ENCODE measurements around the gene PRRX2. TPM values are rescaled to one million over a fixed set of nuclear protein-coding genes. Genes with fewer than 3 reads are reported as not detected.

The PRRX2 gene
- total and polyA plus RNA-seq, 2 experiments from 2014 or later: 5.8 to 8.3 TPM

DNA sequence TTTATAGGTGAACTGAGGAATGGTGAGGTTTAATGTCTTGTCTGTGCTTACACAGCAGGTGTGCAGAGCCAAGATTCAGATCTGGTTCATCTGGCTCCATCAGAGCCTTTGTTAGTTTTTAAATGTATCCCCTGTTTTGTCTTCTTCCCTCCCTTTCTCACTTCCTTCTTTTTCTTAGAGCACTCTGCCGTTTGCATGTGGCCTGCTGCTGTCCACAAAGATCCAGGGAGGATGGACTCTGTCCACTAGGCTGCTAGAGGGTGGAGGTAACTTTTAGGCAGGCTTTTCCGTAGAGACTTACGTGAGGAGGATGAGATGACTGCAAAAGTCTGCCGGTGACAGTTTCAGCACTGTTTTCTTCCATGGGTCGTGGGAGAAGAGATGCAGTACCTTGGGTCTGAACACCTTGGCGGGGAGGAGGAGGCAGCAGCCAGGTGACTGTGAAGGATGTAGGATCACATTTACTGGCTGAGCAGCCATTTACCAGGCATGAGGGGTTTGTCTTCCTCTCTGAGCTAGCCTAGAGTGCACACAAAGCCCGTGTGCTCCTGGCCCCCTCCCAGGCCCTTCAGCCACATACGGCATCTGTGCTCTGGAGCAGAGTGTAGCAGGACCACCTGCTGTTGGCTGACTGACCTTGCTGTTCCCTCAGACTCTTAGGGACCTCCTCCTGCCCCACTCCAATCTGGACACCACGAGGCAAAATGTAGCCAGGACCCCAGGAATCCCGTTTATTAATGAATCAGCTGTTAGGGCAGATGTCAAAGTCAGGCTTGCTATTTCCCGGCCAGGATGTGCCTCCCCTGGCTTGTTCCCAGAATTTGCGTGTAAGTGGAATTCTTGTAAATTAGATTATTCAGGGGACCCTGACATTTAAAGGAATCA lies 37.6 kb upstream of the PRRX2 start (continued):
- TF ChIP-seq, protein P1, sequence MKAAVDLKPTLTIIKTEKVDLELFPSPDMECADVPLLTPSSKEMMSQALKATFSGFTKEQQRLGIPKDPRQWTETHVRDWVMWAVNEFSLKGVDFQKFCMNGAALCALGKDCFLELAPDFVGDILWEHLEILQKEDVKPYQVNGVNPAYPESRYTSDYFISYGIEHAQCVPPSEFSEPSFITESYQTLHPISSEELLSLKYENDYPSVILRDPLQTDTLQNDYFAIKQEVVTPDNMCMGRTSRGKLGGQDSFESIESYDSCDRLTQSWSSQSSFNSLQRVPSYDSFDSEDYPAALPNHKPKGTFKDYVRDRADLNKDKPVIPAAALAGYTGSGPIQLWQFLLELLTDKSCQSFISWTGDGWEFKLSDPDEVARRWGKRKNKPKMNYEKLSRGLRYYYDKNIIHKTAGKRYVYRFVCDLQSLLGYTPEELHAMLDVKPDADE (IDR thresholded peaks at IDR 0.05): no peak
- no peak for TF ChIP-seq ZNF114 (CRISPR knock-in tag; IDR thresholded peaks at IDR 0.05)
- TF ChIP-seq, protein P2, sequence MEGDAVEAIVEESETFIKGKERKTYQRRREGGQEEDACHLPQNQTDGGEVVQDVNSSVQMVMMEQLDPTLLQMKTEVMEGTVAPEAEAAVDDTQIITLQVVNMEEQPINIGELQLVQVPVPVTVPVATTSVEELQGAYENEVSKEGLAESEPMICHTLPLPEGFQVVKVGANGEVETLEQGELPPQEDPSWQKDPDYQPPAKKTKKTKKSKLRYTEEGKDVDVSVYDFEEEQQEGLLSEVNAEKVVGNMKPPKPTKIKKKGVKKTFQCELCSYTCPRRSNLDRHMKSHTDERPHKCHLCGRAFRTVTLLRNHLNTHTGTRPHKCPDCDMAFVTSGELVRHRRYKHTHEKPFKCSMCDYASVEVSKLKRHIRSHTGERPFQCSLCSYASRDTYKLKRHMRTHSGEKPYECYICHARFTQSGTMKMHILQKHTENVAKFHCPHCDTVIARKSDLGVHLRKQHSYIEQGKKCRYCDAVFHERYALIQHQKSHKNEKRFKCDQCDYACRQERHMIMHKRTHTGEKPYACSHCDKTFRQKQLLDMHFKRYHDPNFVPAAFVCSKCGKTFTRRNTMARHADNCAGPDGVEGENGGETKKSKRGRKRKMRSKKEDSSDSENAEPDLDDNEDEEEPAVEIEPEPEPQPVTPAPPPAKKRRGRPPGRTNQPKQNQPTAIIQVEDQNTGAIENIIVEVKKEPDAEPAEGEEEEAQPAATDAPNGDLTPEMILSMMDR (conservative IDR thresholded peaks at IDR 0.05; ENCODE audit: low read depth in 2 of 2): no peak

- H3K4me3 Mint-ChIP-seq: no peak overlapping the region; the same call in 2 of the 3 replicates
- TF ChIP-seq NANOG (IDR thresholded peaks at IDR 0.05; ENCODE audit: borderline replicate concordance) (no peak), ZNF114 (CRISPR knock-in tag; IDR thresholded peaks at IDR 0.05) (no peak), EZH2phosphoT487 (IDR thresholded peaks at IDR 0.05; ENCODE audit: unreplicated experiment) (no peak), JUNB (IDR thresholded peaks at IDR 0.05; ENCODE audit: unreplicated experiment) (no peak), CREB1 (CRISPR knock-in tag; IDR thresholded peaks at IDR 0.05; ENCODE audit: low read depth) (no peak), ZNF331 (CRISPR knock-in tag; IDR thresholded peaks at IDR 0.05; ENCODE audit: low read depth) (no peak), STAT1 (IDR thresholded peaks at IDR 0.05; ENCODE audit: unreplicated experiment) (no peak), POLR2AphosphoS5 (IDR thresholded peaks at IDR 0.05; ENCODE audit: low read depth) (no peak), REST (IDR thresholded peaks at IDR 0.05; ENCODE audit: unreplicated experiment) (no peak)
- TF ChIP-seq, protein P2 (conservative IDR thresholded peaks at IDR 0.05; ENCODE audit: low read depth in 2 of 2): no peak
- TF ChIP-seq, protein P1 (IDR thresholded peaks at IDR 0.05): no peak
Measured at GRCh38 chr9:129628709-129629108, 36.7 kb upstream of the PRRX2 start.

More at GRCh38 chr9:129628709-129629108, 36.7 kb upstream of the PRRX2 start:
- Histone ChIP-seq H2AFZ (no peak overlapping the region), H3K27me3 (ENCODE audit: insufficient read depth) (no peaks in the 10 kb centered on the region), H3K4me2 (no peak overlapping the region), H3K27ac (ENCODE audit: low read depth) (no peak overlapping the region), H4K20me1 (replicated peaks; ENCODE audit: insufficient read depth) (peaks cover 58% of the 10 kb centered on the region), H3K4me3 (no peak overlapping the region), H3F3A (replicated peaks; ENCODE audit: low read depth) (0 out of 2 replicates have a peak, but pooled peaks cover 6% of the 10 kb centered on the region), H3K4me1 (ENCODE audit: insufficient read depth) (peaks cover 33% of the 10 kb centered on the region), H3K36me3 (ENCODE audit: insufficient read depth) (no peaks in the 10 kb centered on the region), H3K79me2 (replicated peaks; ENCODE audit: insufficient read depth) (peaks cover 77% of the 10 kb centered on the region), H3K9me2 (ENCODE audit: insufficient read depth) (no peaks in the 10 kb centered on the region)
- Mint-ChIP-seq H3K4me1 (peaks cover 52% of the 10 kb centered on the region), H3K36me3 (ENCODE audit: low read depth) (peaks cover 30% of the 10 kb centered on the region), H3K27me3 (ENCODE audit: insufficient read depth, low read depth, poor library complexity) (peaks cover 22% of the 10 kb centered on the region), H3K27ac (peak overlapping the region; percentile 69; the same call in 1 of the 2 replicates), H3K9me3 (no peaks in the 10 kb centered on the region)
- ATAC-seq: no peak
- no peak for DNase-seq (ENCODE audit: low spot score)

All from GM23338 (cell line).